HG03558 (cell line): ENCODE measurements around the gene PRUNE2.
A peak's percentile ranks its signal among the peaks of the same experiment; 100 is the strongest.
"Not testable (repeated sequence)": the region's sequence is repeated elsewhere in the genome, so short reads cannot be mapped to it uniquely, and the experiment has no call there.

Source experiments
- ATAC-seq: cut with Tn5 transposase; IDR thresholded peaks from one replicate; pipeline ENCODE4 v1.9.1; 2021; ENCODE audit warnings: moderate number of reproducible peaks; ENCODE audit not compliant: unreplicated experiment; ENCODE audit errors: extremely low read depth

PRUNE2 gene

GRCh38 chr9:76680716-76681425 is 225.0 kb downstream of the PRUNE2 start:
- ATAC-seq = no peak

- ATAC-seq = no peak
These were observed 228.3 kb downstream of the PRUNE2 start for GRCh38 chr9:76677481-76678055.

DNA sequence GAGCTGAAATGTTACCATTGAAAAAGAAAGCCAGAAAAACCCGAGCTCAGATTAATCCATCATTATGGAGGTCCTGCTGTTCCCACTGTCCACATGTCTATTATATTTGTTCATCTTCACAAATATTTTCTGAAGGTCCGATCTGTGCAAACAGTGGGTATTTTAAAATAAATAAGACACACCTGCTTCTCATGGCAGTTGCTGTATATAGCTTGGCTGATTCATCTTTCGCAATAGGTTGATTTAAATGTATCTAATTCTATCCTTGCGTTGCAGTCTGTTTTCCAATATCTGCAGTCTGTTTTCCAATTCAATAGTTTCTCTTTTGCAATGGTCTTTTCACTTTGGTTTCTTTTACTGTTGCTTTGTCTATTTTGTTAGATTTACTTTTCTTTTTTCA is 229.1 kb downstream of the PRUNE2 start:
- no peak for ATAC-seq

DNA sequence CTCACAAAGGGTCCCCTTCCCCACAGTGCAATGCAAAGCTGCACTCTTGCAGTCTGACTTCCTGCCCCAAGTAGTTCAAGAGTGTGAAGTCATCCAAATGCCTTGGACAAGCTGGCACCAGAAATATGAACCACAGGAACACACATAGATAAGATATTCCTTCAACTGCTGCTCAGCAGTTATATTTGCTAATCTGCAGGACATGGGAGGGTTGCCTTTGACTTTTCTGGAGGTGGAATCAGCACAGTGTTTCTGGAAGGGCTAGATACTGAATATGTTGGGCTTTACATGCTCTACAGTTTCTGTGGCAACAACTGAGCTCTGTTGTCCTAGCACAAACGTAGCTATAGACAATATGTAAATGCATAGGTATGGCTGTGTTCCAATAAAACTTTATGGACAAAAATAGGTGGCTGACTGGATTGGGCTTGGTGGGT is 238.4 kb downstream of the PRUNE2 start:
- no peak for ATAC-seq

GRCh38 chr9:76665966-76666365 is 239.9 kb downstream of the PRUNE2 start:
- not testable (repeated sequence) for ATAC-seq

DNA sequence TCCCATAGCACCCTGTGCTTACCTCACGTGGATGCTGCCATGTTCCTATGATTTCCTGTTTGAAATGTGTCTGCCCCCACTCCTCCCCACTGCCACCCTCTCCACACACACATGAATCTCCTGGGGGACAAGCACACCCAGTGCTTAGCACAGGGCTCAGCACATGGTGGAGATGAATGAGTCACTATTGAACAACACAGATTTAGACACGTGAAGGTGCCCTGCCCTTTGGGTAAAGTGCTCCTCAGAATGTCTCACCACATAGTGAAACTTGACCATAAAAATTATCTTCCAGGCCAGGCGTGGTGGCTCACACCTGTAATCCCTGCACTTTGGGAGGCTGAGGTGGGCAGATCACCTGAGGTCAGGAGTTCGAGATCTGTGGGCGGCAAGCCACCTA is 240.5 kb downstream of the PRUNE2 start:
- ATAC-seq = no peak

DNA sequence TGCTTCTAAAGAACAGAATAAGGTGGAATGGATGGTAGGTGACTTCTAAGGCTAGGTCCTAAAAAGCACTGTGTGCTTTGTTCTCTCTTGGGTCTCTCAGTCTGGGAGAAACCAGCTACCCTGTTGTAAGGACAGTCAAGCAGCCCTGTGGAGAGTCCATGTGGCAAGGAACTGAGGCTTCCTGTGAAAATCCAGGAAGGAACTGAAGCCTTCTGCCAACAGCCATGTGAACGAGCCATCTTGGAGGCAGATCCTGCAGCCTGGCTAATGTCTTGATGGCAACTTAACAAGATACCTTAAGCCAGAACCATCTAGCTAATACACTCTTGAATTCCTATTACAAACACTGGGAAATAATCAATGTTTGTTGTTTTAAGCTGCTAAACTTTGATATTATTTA is 241.8 kb downstream of the PRUNE2 start:
- no peak for ATAC-seq

DNA sequence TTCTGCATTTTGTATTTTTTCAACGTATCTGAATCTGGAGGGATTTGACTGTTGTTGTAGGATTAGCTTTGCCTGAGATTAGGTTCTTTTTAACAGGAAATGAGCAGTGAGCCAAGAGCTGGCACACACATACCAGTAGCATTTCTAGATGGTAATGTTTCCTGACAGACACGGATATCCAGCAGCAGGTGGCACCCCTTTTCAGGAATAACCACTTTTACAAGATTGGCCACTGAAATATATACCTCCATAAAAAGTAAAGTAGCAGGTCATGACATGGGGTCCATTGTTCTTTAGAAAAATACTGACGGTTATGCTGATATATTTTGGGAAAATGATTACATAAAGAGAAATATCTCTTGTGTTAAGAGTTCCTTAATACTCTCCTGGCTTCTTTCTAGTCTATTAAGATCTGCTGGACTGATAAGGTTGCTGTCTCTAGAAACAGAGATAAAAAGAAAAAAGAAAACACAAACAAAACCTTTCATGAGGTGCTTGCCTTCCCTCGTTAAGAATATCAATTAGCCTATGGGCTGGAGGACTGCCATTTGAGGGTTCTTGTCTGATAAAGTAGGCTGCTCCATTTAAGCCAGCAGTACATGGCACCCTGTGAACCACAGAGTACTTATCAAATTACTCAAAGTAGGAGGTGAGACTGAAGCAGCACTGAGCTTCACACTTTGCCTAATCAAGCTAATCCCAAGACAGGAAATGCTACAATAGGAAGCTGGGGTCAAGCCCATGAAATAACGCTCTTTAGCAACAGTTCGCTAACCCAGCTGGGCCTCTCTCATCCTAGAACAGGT is 243.2 kb downstream of the PRUNE2 start:
- ATAC-seq = no peak

DNA sequence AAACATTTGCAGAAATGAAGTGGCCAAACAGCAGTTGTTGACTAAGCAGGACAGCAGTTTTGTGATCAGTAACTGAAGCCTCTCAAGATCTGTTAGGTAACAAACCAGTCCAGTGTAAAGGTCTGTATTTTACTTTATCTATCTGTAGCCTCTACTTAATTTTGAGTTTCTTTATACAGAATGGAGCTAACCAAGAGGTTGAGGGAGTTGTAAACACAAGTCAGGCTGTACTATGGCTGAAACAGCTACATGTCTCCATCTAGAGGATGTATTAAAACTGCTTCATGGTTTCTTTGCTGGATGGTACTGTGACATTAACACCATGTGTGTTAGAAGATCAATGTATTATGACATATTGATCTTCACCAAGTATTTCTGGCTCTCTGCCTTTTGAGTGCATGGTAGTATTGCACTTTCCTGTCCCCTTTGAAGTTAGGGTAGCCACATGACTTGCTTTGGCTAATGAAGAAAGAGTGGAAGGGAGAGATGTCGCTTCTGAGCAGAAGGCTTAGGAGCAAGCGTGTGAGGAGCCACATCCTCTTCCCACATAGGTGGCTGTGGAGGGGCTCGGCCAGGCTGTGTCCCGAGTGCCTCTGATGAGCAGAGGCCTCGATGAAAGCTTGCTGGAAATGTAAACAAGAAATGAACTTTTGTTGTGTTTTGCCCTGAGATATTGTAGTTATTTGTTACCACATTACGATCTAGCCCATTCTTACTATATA is 247.2 kb downstream of the PRUNE2 start:
- ATAC-seq = peak; percentile 94

- ATAC-seq = no peak
These were observed 248.6 kb downstream of the PRUNE2 start for GRCh38 chr9:76657265-76657664.

- no peak for ATAC-seq
These were observed 249.9 kb downstream of the PRUNE2 start for GRCh38 chr9:76655971-76656370.

DNA sequence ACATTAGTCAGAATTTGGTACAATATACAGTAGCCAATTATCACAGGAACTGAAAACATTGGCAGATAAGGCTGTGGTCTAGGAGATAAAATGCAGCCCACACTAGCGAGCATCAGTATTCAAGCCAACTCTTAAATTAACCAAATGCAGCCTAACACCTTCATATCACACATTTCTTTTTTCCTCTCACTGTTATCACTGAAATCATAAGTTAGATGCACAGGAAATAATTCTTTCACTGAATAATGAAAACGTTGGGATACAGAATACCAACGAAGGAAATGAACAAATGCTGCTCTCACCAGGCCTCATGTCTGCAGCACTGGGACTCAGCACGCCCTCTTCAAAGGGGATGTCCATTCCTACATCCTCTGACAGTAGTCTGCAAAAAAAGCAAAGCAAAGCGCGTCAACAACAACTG is 250.8 kb downstream of the PRUNE2 start:
- no peak for ATAC-seq

GRCh38 chr9:76654575-76654974 is 251.3 kb downstream of the PRUNE2 start:
- no peak for ATAC-seq

DNA sequence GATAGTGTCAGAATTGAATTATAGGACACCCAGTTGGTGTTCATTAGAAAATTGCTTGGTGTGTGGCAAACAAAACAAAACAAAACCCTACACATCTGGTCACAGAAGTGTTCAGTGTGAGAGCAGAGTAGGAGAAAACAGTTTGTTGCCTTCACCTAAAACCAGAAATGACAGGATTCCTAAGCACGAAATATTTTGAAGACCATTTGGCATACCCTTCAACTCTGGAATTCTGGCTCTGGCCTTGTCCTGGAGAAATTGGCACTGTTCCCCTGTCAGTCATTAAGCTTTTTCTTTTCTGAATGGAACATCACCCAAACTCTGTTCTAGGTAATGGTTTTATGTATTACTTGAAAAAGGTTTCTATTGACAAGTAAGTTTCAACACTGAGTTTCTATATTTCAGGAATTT is 251.9 kb downstream of the PRUNE2 start:
- no peak for ATAC-seq

DNA sequence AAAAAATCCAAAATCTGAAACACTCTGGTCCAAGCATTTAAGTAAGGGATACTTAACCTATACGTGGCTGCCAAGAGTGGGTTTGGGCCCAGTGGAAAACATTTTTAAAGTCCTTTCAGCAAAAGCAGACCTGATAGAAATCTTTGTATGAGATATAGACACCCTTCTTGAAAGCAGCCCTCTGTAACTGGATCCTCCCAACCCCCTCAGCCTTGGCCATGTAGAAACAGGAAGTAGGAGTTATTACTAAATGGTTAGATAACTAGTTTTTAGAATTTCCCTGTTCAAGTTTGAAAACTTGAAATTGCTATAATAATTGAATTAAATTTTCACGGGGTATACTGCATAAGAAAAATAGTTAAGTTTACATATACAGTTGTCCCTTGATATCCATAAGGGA is 253.0 kb downstream of the PRUNE2 start:
- no peak for ATAC-seq

- no peak for ATAC-seq
These were observed 254.7 kb downstream of the PRUNE2 start for GRCh38 chr9:76651119-76651705.

- no peak for ATAC-seq
These were observed 255.2 kb downstream of the PRUNE2 start for GRCh38 chr9:76650692-76651091.

- ATAC-seq = no peak
These were observed 256.0 kb downstream of the PRUNE2 start for GRCh38 chr9:76649894-76650293.

DNA sequence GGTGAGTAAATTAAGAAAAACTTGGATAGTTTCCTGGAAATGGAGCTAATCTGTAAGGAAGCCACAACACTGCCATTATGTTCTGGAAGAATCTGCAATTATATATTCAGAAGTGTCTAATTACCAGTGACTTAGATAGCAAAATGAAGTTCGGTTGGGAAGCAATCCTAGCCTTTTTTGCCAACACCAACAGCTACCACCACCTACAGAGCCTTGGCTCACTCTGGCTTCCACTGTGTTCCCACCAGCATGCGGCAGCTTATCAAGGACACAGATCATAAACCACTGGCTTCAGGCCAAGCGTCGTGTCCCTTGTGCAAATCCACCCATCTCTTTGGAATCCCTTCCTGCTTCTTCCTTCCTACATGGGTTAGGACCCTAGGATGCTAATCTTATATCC is 259.7 kb downstream of the PRUNE2 start:
- no peak for ATAC-seq

GRCh38 chr9:76644647-76645250 is 261.2 kb downstream of the PRUNE2 start:
- ATAC-seq = no peak
